Measurements from ENCODE around the gene CEACAM3. TPM values are rescaled to one million over a fixed set of nuclear protein-coding genes. Genes with fewer than 3 reads are reported as not detected.

The CEACAM3 gene
- total RNA-seq, 1 donor: not detected

- Histone ChIP-seq H2AFZ (ENCODE audit: low read length) (no peak overlapping the region), H3K27me3 (ENCODE audit: insufficient read depth, low read length) (peaks cover 26% of the 10 kb centered on the region)
Observed at GRCh38 chr19:41847351-41848105, 51.1 kb downstream of the CEACAM3 start.

GRCh38 chr19:41848666-41849065 is 52.3 kb downstream of the CEACAM3 start:
- Histone ChIP-seq H3K4me1 (ENCODE audit: insufficient read depth, low read length) (no peaks in the 10 kb centered on the region), H3K36me3 (ENCODE audit: insufficient read depth, low read length) (no peaks in the 10 kb centered on the region), H3K27ac (ENCODE audit: low read depth, low read length) (no peak overlapping the region), H3K79me2 (ENCODE audit: insufficient read depth, low read length) (no peaks in the 10 kb centered on the region), H4K20me1 (ENCODE audit: insufficient read depth, low read length) (no peaks in the 10 kb centered on the region), H2AFZ (ENCODE audit: low read length) (no peak overlapping the region), H3K4me3 (ENCODE audit: insufficient read depth, low read length) (no peak overlapping the region), H3K4me2 (ENCODE audit: insufficient read depth, low read length) (no peak overlapping the region), H3K9me3 (ENCODE audit: low read depth, low read length) (no peaks in the 10 kb centered on the region), H3K27me3 (ENCODE audit: insufficient read depth, low read length) (peaks cover 37% of the 10 kb centered on the region)
- no peak for DNase-seq (ENCODE audit: insufficient read length, low spot score, missing footprints)
- TF ChIP-seq CTCF (IDR thresholded peaks at IDR 0.05; ENCODE audit: extremely low read depth, low read depth, low read length): no peak

More at GRCh38 chr19:41847351-41848105, 51.1 kb downstream of the CEACAM3 start:
- H3K4me2 ChIP-seq (ENCODE audit: insufficient read depth, low read length): no peak overlapping the region
- no peaks in the 10 kb centered on the region for H3K4me1 ChIP-seq (ENCODE audit: insufficient read depth, low read length)
- DNase-seq (ENCODE audit: insufficient read length, low spot score, missing footprints): no peak
- H3K9me3 ChIP-seq (ENCODE audit: low read depth, low read length): no peaks in the 10 kb centered on the region
- H3K4me3 ChIP-seq (ENCODE audit: insufficient read depth, low read length): no peak overlapping the region
- no peaks in the 10 kb centered on the region for H4K20me1 ChIP-seq (ENCODE audit: insufficient read depth, low read length)
- H3K79me2 ChIP-seq (ENCODE audit: insufficient read depth, low read length): no peaks in the 10 kb centered on the region
- H3K27ac ChIP-seq (ENCODE audit: low read depth, low read length): no peak overlapping the region
- H3K36me3 ChIP-seq (ENCODE audit: insufficient read depth, low read length): no peaks in the 10 kb centered on the region
- no peak for TF ChIP-seq CTCF (IDR thresholded peaks at IDR 0.05; ENCODE audit: extremely low read depth, low read depth, low read length)

GRCh38 chr19:41849067-41849466 is 52.7 kb downstream of the CEACAM3 start:
- no peaks in the 10 kb centered on the region for H4K20me1 ChIP-seq (ENCODE audit: insufficient read depth, low read length)
- DNase-seq (ENCODE audit: insufficient read length, low spot score, missing footprints): no peak
- no peak overlapping the region for H2AFZ ChIP-seq (ENCODE audit: low read length)
- H3K4me2 ChIP-seq (ENCODE audit: insufficient read depth, low read length): no peak overlapping the region
- peaks cover 40% of the 10 kb centered on the region for H3K27me3 ChIP-seq (ENCODE audit: insufficient read depth, low read length)
- no peaks in the 10 kb centered on the region for H3K36me3 ChIP-seq (ENCODE audit: insufficient read depth, low read length)
- H3K27ac ChIP-seq (ENCODE audit: low read depth, low read length): no peak overlapping the region
- no peak for TF ChIP-seq CTCF (IDR thresholded peaks at IDR 0.05; ENCODE audit: extremely low read depth, low read depth, low read length)
- H3K79me2 ChIP-seq (ENCODE audit: insufficient read depth, low read length): no peaks in the 10 kb centered on the region
- no peak overlapping the region for H3K4me3 ChIP-seq (ENCODE audit: insufficient read depth, low read length)
- no peaks in the 10 kb centered on the region for H3K9me3 ChIP-seq (ENCODE audit: low read depth, low read length)
- H3K4me1 ChIP-seq (ENCODE audit: insufficient read depth, low read length): no peaks in the 10 kb centered on the region

GRCh38 chr19:41850381-41850780 is 54.0 kb downstream of the CEACAM3 start:
- no peak for DNase-seq (ENCODE audit: insufficient read length, low spot score, missing footprints)
- no peak overlapping the region for H2AFZ ChIP-seq (ENCODE audit: low read length)
- no peaks in the 10 kb centered on the region for H3K36me3 ChIP-seq (ENCODE audit: insufficient read depth, low read length)
- H3K27ac ChIP-seq (ENCODE audit: low read depth, low read length): no peak overlapping the region
- H4K20me1 ChIP-seq (ENCODE audit: insufficient read depth, low read length): no peaks in the 10 kb centered on the region
- no peaks in the 10 kb centered on the region for H3K4me1 ChIP-seq (ENCODE audit: insufficient read depth, low read length)
- H3K4me3 ChIP-seq (ENCODE audit: insufficient read depth, low read length): no peak overlapping the region
- peaks cover 52% of the 10 kb centered on the region for H3K27me3 ChIP-seq (ENCODE audit: insufficient read depth, low read length)
- TF ChIP-seq CTCF (IDR thresholded peaks at IDR 0.05; ENCODE audit: extremely low read depth, low read depth, low read length): no peak
- H3K4me2 ChIP-seq (ENCODE audit: insufficient read depth, low read length): no peak overlapping the region
- no peaks in the 10 kb centered on the region for H3K79me2 ChIP-seq (ENCODE audit: insufficient read depth, low read length)
- H3K9me3 ChIP-seq (ENCODE audit: low read depth, low read length): no peaks in the 10 kb centered on the region

Data from osteoblast (primary cell).